MCF 10A (cell line): ENCODE data around the gene TAS1R1. TPM values are rescaled to one million over a fixed set of nuclear protein-coding genes. Genes with fewer than 3 reads are reported as not detected.

Experiments
- BruUV-seq: library from RNA; stranded (reverse); fragments of 400-500 nt; replicated peaks from 2 replicates; lab custom pipeline; 2021; lab: Mats Ljungman, UMichigan
- CTCF ChIA-PET: fragments of 300-600 bp; sonication (Branson Sonifier 250); formaldehyde crosslinking; extraction: SDS; loops from one replicate; lab custom pipeline; 2021; ENCODE audit warnings: antibody characterized with exemption, inconsistent platforms; lab: Yijun Ruan, JAX
- POLR2A ChIA-PET: fragments of 300-600, 350-650 bp; sonication (Branson Sonifier 250); formaldehyde crosslinking; extraction: SDS; loops from one replicate; lab custom pipeline; 2020; ENCODE audit warnings: antibody characterized with exemption, inconsistent platforms; lab: Yijun Ruan, JAX
- DNase-seq: peaks from one replicate; pipeline ENCODE4 v3.0.0-alpha.2; 2018; ENCODE audit not compliant: unreplicated experiment
- H3K27ac Mint-ChIP-seq: one replicate; pipeline ENCODE4 v1.8.0; 2022; ENCODE audit warnings: mild to moderate bottlenecking, low read depth, mixed read lengths; ENCODE audit not compliant: unreplicated experiment
- H3K27me3 Mint-ChIP-seq: one replicate; pipeline ENCODE4 v1.8.0; 2022; ENCODE audit warnings: mixed read lengths; ENCODE audit not compliant: insufficient read depth, unreplicated experiment
- H3K36me3 Mint-ChIP-seq: one replicate; pipeline ENCODE4 v1.8.0; 2022; ENCODE audit warnings: mild to moderate bottlenecking, moderate library complexity, mixed read lengths; ENCODE audit not compliant: insufficient read depth, unreplicated experiment
- H3K4me1 Mint-ChIP-seq: one replicate; pipeline ENCODE4 v1.8.0; 2022; ENCODE audit warnings: mixed read lengths; ENCODE audit not compliant: insufficient read depth, unreplicated experiment
- H3K4me3 Mint-ChIP-seq: one replicate; pipeline ENCODE4 v1.8.0; 2022; ENCODE audit warnings: mild to moderate bottlenecking, moderate library complexity, mixed read lengths; ENCODE audit not compliant: unreplicated experiment
- H3K9me3 Mint-ChIP-seq: one replicate; pipeline ENCODE4 v1.8.0; 2022; ENCODE audit warnings: mixed read lengths; ENCODE audit not compliant: unreplicated experiment
- CTCF ChIP-seq: fragments of 200-600 bp; IDR thresholded peaks from one replicate; pipeline ENCODE4 v1.8.0; 2022; ENCODE audit warnings: antibody characterized with exemption, mild to moderate bottlenecking; ENCODE audit not compliant: unreplicated experiment
- intact Hi-C: fragments of 100-400 bp; cut with micrococcal nuclease; formaldehyde crosslinking; loops from 2 replicates; pipeline ENCODE4 v1.14.1; 2022
- total RNA-seq: library from RNA; stranded (reverse); gene quantifications from 2 replicates; pipeline ENCODE4 v1.2.3, GENCODE V29; 2022

TAS1R1 gene
- total RNA-seq, 1 experiment from 2014 or later: not detected

GRCh38 chr1:6614929-6615785 is 60.0 kb downstream of the TAS1R1 start:
- Mint-ChIP-seq H3K36me3 (peaks cover 12% of the 10 kb centered on the region), H3K9me3 (no peaks in the 10 kb centered on the region), H3K4me1 (peaks cover 6% of the 10 kb centered on the region), H3K27me3 (no peaks in the 10 kb centered on the region), H3K4me3 (peak overlapping the region; percentile 86), H3K27ac (no peak overlapping the region)
- CTCF ChIA-PET: interaction anchor here (0.9 kb wide), 1 partner anchor 12 kb away, joined by 5 read pairs; the partner anchor contains the start of gene KLHL21
- intact Hi-C loops: no loop called here
- TF ChIP-seq CTCF: no peak
- no peak for DNase-seq
- POLR2A ChIA-PET: interaction anchor here (2.0 to 3.4 kb wide), 3 partner anchors 10 to 15 kb away, joined by 5 to 53 read pairs (median 13); partner anchors contain the start of genes KLHL21 and THAP3
- BruUV-seq: no TSS peak

GRCh38 chr1:6619045-6619444 is 63.9 kb downstream of the TAS1R1 start:
- ChIA-PET POLR2A (interaction anchor here (0.6 kb wide), 1 partner anchor 85 kb away, joined by 3 read pairs; no protein-coding TSS in a partner anchor), CTCF (no interaction called here)
- no peak overlapping the region for H3K27ac Mint-ChIP-seq
- peaks cover 6% of the 10 kb centered on the region for H3K4me1 Mint-ChIP-seq
- no peak overlapping the region for H3K4me3 Mint-ChIP-seq
- TF ChIP-seq CTCF: no peak
- peaks cover 45% of the 10 kb centered on the region for H3K36me3 Mint-ChIP-seq
- no peaks in the 10 kb centered on the region for H3K27me3 Mint-ChIP-seq
- no TSS peak for BruUV-seq
- H3K9me3 Mint-ChIP-seq: no peaks in the 10 kb centered on the region
- intact Hi-C loops: no loop called here
- no peak for DNase-seq

GRCh38 chr1:6621429-6622391 is 66.6 kb downstream of the TAS1R1 start:
- Mint-ChIP-seq H3K4me1 (peaks cover under 1% of the 10 kb centered on the region), H3K27ac (no peak overlapping the region), H3K27me3 (no peaks in the 10 kb centered on the region), H3K4me3 (no peak overlapping the region), H3K9me3 (no peaks in the 10 kb centered on the region), H3K36me3 (peaks cover 51% of the 10 kb centered on the region)
- ChIA-PET CTCF (interaction anchor here (1.3 kb wide), 1 partner anchor 132 kb away, joined by 3 read pairs; no protein-coding TSS in a partner anchor), POLR2A (interaction anchor here (0.9 to 1.5 kb wide), 2 partner anchors 11 to 34 kb away, joined by 3 to 4 read pairs; no protein-coding TSS in a partner anchor)
- intact Hi-C loops: no loop called here
- BruUV-seq: TSS peak; percentile 6
- no peak for DNase-seq
- TF ChIP-seq CTCF: no peak
